ENCODE results near the gene ADORA2A. TPM values are rescaled to one million over a fixed set of nuclear protein-coding genes. Genes with fewer than 3 reads are reported as not detected.

ADORA2A gene
- total and polyA plus RNA-seq, 2 of the 8 experiments (the other 6 are each of a cell fraction or from before 2014, with no cell fraction given): 7.1 to 20.3 TPM

DNA sequence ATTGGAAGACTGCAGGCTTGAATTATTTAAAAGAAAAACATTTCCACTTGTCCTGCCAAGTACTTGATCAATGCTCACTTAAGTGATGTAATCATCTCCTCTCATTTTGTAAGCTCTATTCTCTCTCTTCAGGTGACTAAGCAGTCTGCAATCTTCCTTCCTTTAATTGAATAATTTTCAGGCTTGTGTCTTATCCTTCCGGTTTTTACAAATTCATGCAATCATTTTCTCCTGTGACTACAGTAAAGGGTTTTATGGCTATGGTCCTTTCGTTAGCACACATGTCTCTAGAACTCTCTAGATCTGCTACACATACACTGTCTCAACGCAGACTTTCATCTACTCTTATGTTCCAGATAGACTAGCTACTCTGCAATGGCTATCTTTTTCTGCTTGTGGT lies 55.2 kb downstream of the ADORA2A start:
- Histone ChIP-seq H2BK12ac (ENCODE audit: low read depth, low read length) (no peak overlapping the region), H2BK5ac (ENCODE audit: low read depth, low read length) (no peak overlapping the region), H4K5ac (ENCODE audit: insufficient read length, low read depth, low read length) (no peak overlapping the region), H3K4ac (replicated peaks; ENCODE audit: insufficient read length, low read depth, low read length) (no peak overlapping the region), H3K4me1 (replicated peaks in 1 of 4; ENCODE audit: control insufficient read depth in 3 of 4, insufficient read depth in 4 of 4, low read length in 3 of 4) (no peaks in the 10 kb centered on the region; a peak in 2 of 7 replicates), H2BK15ac (ENCODE audit: low read length) (no peak overlapping the region), H3K27me3 (replicated peaks in 1 of 4; ENCODE audit: control insufficient read depth in 3 of 4, extremely low read depth in 1 of 4, insufficient read depth in 3 of 4, low read length in 3 of 4) (no peaks in the 10 kb centered on the region), H3K9ac (replicated peaks in 1 of 4; ENCODE audit: extremely low read depth in 1 of 4, low read depth in 3 of 4, low read length in 3 of 4) (no peak overlapping the region), H3K14ac (ENCODE audit: insufficient read length) (no peak overlapping the region), H3K27ac (ENCODE audit: low read depth, low read length) (no peak overlapping the region), H4K8ac (ENCODE audit: extremely low read depth, insufficient read depth, low read length) (no peak overlapping the region), H2BK120ac (replicated peaks; ENCODE audit: low read depth, low read length) (peak overlapping the region; percentile 30), H2AFZ (ENCODE audit: low read length) (no peak overlapping the region), H3K79me1 (ENCODE audit: low read depth, low read length) (no peaks in the 10 kb centered on the region), H3K18ac (ENCODE audit: extremely low read depth, low read length) (no peak overlapping the region), H3K9me3 (ENCODE audit: insufficient read depth in 2 of 2, low read depth in 1 of 2, low read length in 1 of 2) (no peaks in the 10 kb centered on the region), H4K91ac (replicated peaks; ENCODE audit: insufficient read length, low read length) (no peak overlapping the region), H4K20me1 (replicated peaks in 1 of 2; ENCODE audit: control insufficient read depth in 1 of 2, insufficient read depth in 2 of 2, low read length in 2 of 2) (no peaks in the 10 kb centered on the region), H2AK5ac (ENCODE audit: low read depth, low read length) (no peak overlapping the region), H3K36me3 (ENCODE audit: control insufficient read depth in 2 of 4, insufficient read depth in 4 of 4, low read length in 3 of 4) (no peaks in the 10 kb centered on the region), H3K23ac (ENCODE audit: insufficient read length) (no peak overlapping the region), H3K79me2 (ENCODE audit: control insufficient read depth in 1 of 2, insufficient read depth in 2 of 2, low read length in 2 of 2) (no peaks in the 10 kb centered on the region), H3K23me2 (ENCODE audit: low read depth, low read length) (no peaks in the 10 kb centered on the region), H3K4me3 (ENCODE audit: extremely low read depth in 1 of 4, insufficient read depth in 2 of 4, low read depth in 3 of 4, low read length in 4 of 4) (no peak overlapping the region), H2BK20ac (ENCODE audit: low read length) (no peak overlapping the region), H3K56ac (replicated peaks; ENCODE audit: insufficient read length, low read depth, low read length) (no peak overlapping the region), H3K4me2 (ENCODE audit: insufficient read depth in 1 of 2, low read depth in 2 of 2, low read length in 2 of 2) (no peak overlapping the region)
- ChIA-PET CTCF (ENCODE audit: partially characterized antibody) (interaction anchor here (1.2 to 2.0 kb wide), 8 partner anchors 8 to 61 kb away, joined by 3 to 9 read pairs (median 5); no protein-coding TSS in a partner anchor), POLR2A (ENCODE audit: partially characterized antibody) (interaction anchor here (0.6 kb wide), 1 partner anchor 471 kb away, joined by 5 read pairs; the partner anchor contains the start of gene CABIN1)
- FAIRE-seq (no peak), DNase-seq (ENCODE audit: low read depth in 1 of 2, low spot score in 2 of 2) (no peak)
- 83% methylated on average over 3 of the region's 3 CpGs; no CpG with 5 or more reads in 1 of the 2 experiments for WGBS, 2 experiments (ENCODE audit: extremely low coverage in 1 of 2, insufficient coverage in 1 of 2, insufficient read length in 1 of 2, insufficient replicate concordance in 2 of 2, low coverage in 1 of 2, low lambda C conversion rate in 2 of 2, missing lambda C conversion rate in 1 of 2)
- no peak for TF ChIP-seq CEBPB (IDR thresholded peaks at IDR 0.05; ENCODE audit: low read depth, low read length)
- TF ChIP-seq, protein P1, sequence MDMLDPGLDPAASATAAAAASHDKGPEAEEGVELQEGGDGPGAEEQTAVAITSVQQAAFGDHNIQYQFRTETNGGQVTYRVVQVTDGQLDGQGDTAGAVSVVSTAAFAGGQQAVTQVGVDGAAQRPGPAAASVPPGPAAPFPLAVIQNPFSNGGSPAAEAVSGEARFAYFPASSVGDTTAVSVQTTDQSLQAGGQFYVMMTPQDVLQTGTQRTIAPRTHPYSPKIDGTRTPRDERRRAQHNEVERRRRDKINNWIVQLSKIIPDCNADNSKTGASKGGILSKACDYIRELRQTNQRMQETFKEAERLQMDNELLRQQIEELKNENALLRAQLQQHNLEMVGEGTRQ (IDR thresholded peaks at IDR 0.05; ENCODE audit: low read length): no peak
- TF ChIP-seq SRF (IDR thresholded peaks at IDR 0.05; ENCODE audit: low read depth, low read length): no peak
- no peak for TF ChIP-seq KDM1A (IDR thresholded peaks at IDR 0.05; ENCODE audit: borderline replicate concordance, low read length)
- TF ChIP-seq RBBP5 (IDR thresholded peaks at IDR 0.05; ENCODE audit: borderline replicate concordance, low read depth, low read length): no peak
- no peak for TF ChIP-seq SUZ12 (IDR thresholded peaks at IDR 0.05; ENCODE audit: low read length)
- TF ChIP-seq CTBP2 (IDR thresholded peaks at IDR 0.05; ENCODE audit: borderline replicate concordance, insufficient read depth, insufficient read length, low read length): no peak
- TF ChIP-seq JUND (IDR thresholded peaks at IDR 0.05; ENCODE audit: low read length): no peak
- no peak for TF ChIP-seq TAF1 (IDR thresholded peaks at IDR 0.05; ENCODE audit: low read depth, low read length)
- TF ChIP-seq, protein P2, sequence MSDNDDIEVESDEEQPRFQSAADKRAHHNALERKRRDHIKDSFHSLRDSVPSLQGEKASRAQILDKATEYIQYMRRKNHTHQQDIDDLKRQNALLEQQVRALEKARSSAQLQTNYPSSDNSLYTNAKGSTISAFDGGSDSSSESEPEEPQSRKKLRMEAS (IDR thresholded peaks at IDR 0.05): no peak
- no peak for TF ChIP-seq POU5F1 (IDR thresholded peaks at IDR 0.05; ENCODE audit: low read depth, low read length)
- no peak for TF ChIP-seq RFX5 (IDR thresholded peaks at IDR 0.05; ENCODE audit: borderline replicate concordance, low read depth, low read length)
- TF ChIP-seq RAD21 (IDR thresholded peaks at IDR 0.05 in 1 of 2, conservative IDR thresholded peaks at IDR 0.05 in 1 of 2; ENCODE audit: low read depth in 2 of 2, low read length in 2 of 2): no peak
